Activated T-cell treated with anti-CD3 and anti-CD28 coated beads for 4 hours (primary cell): ENCODE data around the gene MED15.
"Not testable (repeated sequence)": the region's sequence is repeated elsewhere in the genome, so short reads cannot be mapped to it uniquely, and the experiment has no call there.

Experiments used
- DNase-seq: peaks from one replicate; pipeline ENCODE4 v3.0.0-alpha.2; 2020

MED15 gene

GRCh38 chr22:20532256-20532993, 25.0 kb downstream of the MED15 start:
- no peak for DNase-seq

DNA sequence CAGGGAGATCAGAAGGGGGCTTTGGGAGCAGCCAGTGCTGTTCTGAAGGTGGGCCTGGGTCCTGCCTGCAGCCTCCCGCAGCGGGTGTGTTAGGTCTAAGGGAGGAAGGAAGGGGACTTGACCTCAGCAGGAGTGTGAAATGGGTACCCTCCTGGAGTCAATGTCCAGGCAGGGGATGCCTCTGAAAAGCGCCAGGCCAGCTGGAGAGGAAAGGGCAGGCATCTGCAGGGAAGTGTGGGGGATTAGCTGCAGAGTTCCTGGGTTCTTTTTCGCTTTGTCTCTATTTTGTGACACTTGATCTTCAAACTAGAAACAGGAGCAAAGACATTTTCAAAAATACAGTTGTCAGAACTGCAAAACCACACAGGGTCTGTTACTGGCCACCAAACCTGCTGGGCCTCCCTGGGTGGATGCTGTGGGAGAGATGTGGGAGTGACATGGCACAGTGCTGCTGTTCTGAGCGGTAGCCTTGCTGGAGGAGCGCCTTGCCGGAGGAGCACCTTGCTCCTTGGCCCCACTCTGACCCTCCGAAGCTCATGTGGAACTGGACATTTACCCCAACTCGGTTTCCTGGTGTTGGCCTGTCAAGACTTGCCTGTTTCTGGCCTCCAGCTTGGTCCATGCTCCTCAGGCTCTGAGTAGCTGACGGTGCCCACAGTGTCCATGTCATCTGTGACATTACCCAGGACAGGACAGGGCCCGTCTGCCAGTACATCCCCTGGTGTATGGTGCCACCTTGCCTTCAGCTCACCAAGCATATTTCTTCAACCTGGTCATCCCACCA, 25.9 kb downstream of the MED15 start:
- no peak for DNase-seq

GRCh38 chr22:20533879-20534265, 26.5 kb downstream of the MED15 start:
- DNase-seq, result no peak

GRCh38 chr22:20536590-20537324, 29.3 kb downstream of the MED15 start:
- no peak for DNase-seq

DNA sequence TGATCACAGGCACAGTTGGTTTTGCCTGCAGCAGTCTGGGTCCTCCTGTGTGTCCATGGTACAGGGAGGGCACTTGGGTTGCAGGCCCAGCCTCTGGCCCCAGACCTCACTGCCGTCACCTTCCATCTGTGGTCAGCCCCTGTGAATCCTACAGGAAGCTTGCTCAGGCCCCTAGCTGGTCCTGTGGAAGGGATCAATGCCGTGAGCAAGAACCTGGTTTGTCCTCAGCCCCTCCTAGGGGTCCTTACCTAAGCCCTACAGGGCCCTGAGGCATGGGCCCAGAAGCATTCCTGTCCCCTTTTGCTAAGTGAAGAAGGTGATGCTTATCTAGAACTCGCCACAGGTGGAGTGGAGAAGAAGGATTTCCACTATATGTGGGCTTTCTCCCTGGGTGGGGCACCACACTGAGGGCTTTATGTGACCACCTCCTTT, 29.9 kb downstream of the MED15 start:
- no peak for DNase-seq

DNA sequence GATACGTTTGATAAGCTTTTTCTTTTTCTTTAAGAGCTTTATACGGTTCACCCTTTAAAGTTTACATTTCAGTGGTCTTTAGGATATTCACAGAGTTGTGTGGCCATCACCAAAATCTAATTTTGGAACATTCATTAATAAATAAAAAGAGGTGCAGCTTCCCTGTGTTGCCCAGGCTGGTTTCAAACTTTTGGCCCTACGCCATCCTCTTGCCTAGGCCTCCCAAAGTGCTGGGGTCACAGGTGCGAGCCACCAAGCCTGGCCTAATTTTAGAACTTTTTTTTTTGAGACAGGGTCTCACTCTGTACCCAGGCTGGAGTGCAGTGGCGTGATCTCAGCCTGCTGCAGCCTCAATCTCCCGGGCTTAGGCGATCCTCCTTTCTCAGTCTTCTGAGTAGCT, 30.6 kb downstream of the MED15 start:
- DNase-seq, result no peak

DNA sequence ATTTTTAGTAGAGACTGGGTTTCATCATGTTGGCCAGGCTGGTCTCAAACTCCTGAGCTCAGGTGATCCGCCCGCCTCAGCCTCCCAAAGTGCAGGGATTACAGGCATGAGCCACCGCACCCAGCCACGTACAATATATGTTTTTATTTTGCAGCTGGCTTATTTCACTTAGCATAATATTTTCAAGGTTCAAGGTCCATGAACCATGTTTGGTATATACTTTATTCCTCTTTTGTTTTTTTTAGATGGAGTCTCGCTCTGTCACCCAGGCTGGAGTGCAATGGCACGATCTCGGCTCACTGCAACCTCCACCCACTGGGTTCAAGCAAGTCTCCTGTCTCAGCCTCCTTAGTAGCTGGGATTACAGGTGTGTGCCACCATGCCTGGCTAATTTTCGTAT, 31.5 kb downstream of the MED15 start:
- DNase-seq, result not testable (repeated sequence)

GRCh38 chr22:20542055-20542454, 34.6 kb downstream of the MED15 start:
- no peak for DNase-seq

DNA sequence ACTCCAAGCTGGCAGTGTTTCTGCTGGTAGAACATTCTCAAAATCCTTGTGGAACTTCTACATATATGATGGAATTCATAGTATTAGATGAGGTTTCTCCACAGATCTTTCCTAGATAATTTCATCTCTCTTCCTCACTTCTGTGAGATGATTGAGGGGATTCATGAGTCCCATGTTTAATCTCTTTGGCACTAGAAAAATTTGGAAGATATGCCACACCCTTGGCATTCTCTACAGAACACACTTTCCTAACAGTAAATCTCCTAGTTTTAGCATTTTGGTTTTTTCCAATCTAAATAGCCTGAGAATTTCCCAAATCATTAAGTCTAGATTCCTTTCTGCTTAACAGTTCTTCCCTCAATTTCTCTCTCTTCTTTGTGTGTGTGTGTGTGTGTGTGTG, 35.3 kb downstream of the MED15 start:
- no peak for DNase-seq

- not testable (repeated sequence) for DNase-seq
Observed at GRCh38 chr22:20545318-20545634, 37.9 kb downstream of the MED15 start.

DNA sequence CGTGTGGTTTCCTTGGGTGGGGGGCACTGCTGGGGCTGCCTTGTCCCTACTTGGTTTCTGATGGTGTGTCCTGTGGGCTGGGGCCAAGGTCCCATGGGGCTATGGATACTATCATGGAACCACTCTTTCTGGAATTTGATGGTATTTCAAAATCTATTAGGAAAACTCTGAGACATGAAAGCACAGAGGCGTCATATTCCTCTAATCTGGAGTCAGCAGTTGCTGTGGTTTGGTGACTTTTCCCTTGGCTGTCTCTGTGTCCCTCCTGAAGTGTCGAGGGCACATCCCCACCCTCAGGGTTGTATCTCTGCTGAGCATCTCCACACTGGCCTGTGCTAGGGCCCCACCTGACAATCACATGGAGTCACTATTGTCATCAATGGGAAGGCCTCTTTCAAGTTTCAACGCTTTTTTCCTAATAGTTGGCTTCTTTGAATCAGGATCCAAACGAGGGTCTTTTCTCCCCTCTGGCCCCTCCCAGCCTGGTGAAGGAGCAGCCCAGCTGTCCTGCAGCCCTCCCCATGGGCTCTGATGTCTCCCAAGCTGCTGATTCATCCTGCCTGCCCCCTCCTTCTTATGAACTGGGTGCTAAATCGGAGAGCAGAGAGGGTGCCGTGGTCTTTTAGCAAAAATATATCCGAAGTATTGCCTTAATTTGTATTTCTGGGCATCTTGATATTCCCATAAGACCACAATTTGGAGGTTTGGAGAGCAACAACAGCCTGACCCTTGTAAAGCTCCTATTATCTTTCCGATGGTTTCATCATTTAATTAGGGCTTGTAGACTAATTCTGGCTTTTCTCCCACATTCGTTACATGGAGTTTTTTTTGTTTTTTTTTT, 38.5 kb downstream of the MED15 start:
- no peak for DNase-seq

DNA sequence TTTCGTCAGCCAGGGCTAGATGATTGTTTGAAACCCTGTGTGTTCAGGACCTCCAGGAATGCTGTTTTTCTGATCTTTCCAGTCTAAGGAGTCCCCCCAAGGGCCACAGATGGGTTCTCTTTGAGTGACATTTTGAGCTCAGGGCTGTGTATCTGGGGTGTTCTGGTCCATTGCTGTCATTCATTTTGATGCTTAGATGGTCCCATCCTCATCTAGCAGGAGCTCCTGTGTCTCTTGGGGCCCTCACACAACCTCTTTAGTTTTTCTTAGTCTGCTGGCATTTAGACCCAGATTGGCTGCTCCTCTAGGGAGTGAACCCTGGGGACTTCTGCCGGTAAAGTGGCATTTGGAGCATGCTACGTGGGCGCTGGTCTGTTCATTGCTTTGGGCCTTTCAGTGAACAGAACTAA, 39.1 kb downstream of the MED15 start:
- no peak for DNase-seq

GRCh38 chr22:20547029-20547428, 39.6 kb downstream of the MED15 start:
- no peak for DNase-seq

DNA sequence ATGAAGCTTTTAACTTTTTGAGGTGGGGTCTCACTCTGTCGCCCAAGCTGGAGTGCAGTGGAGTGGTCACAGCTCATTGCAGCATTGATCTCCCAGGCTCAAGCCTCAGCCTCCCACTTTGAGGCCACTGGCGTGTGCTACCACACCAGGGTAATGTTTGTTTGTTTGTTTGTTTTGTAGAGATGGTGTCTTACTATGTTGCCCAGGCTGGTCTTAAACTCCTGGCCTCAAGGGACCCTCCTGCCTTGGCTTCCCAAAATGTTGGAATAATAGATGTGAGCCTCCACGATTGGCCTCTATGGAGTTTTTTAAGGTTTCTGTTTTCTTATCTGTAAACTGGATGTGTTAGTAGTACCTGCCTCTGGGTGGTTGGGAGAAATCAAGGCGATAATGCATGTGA, 41.4 kb downstream of the MED15 start:
- no peak for DNase-seq

- DNase-seq, result no peak
Observed at GRCh38 chr22:20549232-20549841, 41.9 kb downstream of the MED15 start.

- DNase-seq, result no peak
Observed at GRCh38 chr22:20550057-20550817, 42.8 kb downstream of the MED15 start.

DNA sequence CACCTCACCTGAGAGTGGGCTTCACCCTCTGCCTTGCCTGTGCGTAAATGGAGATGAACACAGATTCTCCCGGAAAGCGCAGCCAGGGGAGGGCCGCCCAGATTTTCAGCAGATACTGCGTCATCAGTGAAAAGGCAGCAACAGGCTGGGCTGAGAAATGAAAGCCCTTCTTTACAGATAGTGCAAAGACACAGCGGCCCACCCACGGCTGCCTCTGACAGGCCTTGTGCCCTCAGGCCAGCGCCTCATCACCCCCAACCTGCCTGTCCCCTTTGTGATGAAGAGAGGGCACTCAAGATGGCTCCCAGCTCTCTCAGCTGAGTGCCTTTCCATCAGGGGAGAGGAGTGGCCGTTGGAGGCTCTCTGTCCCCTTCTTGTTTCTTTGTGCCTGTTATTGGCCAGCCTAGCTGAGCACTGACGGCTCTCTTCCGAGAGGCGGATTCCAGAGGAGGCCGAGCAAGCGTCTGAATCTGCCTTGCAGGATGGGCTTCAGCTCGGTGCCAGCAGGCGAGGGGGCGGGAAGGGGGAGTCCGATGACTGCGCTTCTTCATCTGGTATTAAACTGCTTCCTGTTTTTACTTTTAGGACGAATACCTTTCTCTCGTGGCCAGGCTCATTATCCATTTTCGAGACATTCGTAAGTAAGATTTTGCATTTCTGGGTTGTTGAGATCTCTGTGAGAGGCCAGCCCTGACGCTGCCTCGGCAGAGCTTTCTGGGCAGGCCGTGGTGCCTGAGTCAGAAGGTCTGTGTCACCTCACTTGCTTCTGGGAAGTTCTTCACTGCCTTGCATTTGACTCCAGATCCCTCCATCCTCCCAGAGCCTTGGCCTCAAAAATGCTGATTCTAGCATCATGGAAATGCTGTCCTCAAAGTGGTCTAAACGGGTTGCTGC, 43.7 kb downstream of the MED15 start:
- DNase-seq, result no peak

GRCh38 chr22:20551805-20552442, 44.5 kb downstream of the MED15 start:
- DNase-seq, result no peak

GRCh38 chr22:20552443-20553401, 45.3 kb downstream of the MED15 start:
- no peak for DNase-seq
